ENCODE results near the gene CLEC19A.

Gene CLEC19A

GRCh38 chr16:19295393-19295792, 9.9 kb downstream of the CLEC19A start:
- no peak overlapping the region for H3K4me3 ChIP-seq (ENCODE audit: low read depth, low read length)
- no peak for DNase-seq (ENCODE audit: low read depth, low spot score)
- TF ChIP-seq CTCF (IDR thresholded peaks at IDR 0.05; ENCODE audit: insufficient read depth, low read length, missing control alignments) = no peak
- POLR2A ChIA-PET = no interaction called here
- CTCF ChIA-PET = no interaction called here

DNA sequence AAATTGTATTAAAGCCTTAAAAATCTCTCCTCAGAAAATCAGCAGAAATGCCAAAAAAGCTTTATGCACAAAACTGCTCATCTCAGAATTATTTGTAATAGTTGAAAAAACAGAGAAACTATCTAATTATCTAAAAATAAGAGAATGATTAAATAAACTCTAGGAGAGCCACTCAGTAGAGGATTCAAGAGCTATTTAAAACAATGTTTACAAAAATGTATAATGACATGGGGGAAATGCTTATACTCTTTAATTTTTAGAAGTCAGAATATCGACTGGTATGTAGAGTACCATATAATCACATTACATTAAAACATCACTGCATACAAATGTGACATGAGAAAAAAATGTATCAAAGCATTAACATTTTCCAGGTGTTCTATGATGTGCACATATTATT, 11.9 kb downstream of the CLEC19A start:
- ChIA-PET CTCF (no interaction called here), POLR2A (no interaction called here)
- DNase-seq (ENCODE audit: low read depth, low spot score) = no peak
- TF ChIP-seq CTCF (IDR thresholded peaks at IDR 0.05; ENCODE audit: insufficient read depth, low read length, missing control alignments) = no peak
- H3K4me3 ChIP-seq (ENCODE audit: low read depth, low read length) = no peak overlapping the region

- POLR2A ChIA-PET = no interaction called here
- CTCF ChIA-PET = no interaction called here
- DNase-seq (ENCODE audit: low read depth, low spot score) = no peak
- TF ChIP-seq CTCF (IDR thresholded peaks at IDR 0.05; ENCODE audit: insufficient read depth, low read length, missing control alignments) = no peak
- H3K4me3 ChIP-seq (ENCODE audit: low read depth, low read length) = no peak overlapping the region
These were observed 14.0 kb downstream of the CLEC19A start for GRCh38 chr16:19299565-19299964.

GRCh38 chr16:19301931-19302330, 16.4 kb downstream of the CLEC19A start:
- TF ChIP-seq CTCF (IDR thresholded peaks at IDR 0.05; ENCODE audit: insufficient read depth, low read length, missing control alignments) = no peak
- ChIA-PET CTCF (no interaction called here), POLR2A (no interaction called here)
- DNase-seq (ENCODE audit: low read depth, low spot score) = no peak
- no peak overlapping the region for H3K4me3 ChIP-seq (ENCODE audit: low read depth, low read length)

DNA sequence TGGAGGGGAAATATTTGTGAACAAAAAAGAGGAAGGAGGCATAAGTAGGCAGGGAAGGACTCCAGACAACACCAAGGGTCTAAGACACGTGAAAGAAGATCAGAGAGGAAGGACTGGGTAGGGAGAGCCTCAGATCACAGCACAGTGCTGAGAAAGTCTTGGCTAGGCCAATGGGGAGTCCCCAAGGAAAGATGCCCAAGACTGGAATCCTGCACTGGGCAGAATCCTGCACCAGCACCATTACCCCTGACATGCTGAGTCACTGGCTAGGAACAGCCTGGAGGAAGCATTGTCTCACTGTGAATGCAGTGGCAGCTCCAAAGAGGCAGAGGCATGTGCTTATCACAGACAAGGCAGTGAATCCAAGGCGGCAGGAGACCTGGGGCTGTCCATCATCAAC, 19.2 kb downstream of the CLEC19A start:
- CTCF ChIA-PET = no interaction called here

DNA sequence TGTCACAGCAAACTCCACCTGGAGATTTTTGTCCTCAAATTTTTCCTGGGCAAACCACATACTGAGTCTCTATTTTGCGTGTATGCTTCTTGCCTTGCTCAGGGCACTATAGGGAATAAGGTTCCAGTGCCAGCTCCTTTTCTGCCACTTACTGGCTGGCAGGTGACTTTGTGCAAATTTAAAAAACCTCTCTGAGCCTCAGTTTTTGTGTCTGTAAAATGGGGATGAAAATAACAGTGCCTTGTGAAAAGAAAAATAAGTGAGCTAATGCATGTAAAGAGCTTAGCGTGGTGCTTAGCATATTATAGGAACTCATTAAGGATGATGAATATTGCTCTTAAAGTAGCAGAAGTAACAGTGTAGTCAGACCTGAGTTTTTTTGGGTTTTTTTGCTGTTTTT, 19.9 kb downstream of the CLEC19A start:
- no peak for TF ChIP-seq CTCF (IDR thresholded peaks at IDR 0.05; ENCODE audit: insufficient read depth, low read length, missing control alignments)
- ChIA-PET CTCF (no interaction called here), POLR2A (no interaction called here)
- DNase-seq (ENCODE audit: low read depth, low spot score) = no peak
- no peak overlapping the region for H3K4me3 ChIP-seq (ENCODE audit: low read depth, low read length)

More for the DNA sequence above, 19.2 kb downstream of the CLEC19A start:
- no peak for DNase-seq (ENCODE audit: low read depth, low spot score)
- POLR2A ChIA-PET = no interaction called here
- H3K4me3 ChIP-seq (ENCODE audit: low read depth, low read length) = no peak overlapping the region
- TF ChIP-seq CTCF (IDR thresholded peaks at IDR 0.05; ENCODE audit: insufficient read depth, low read length, missing control alignments) = no peak

Measured in AG04449 (cell line).